NT2/D1 (cell line): Measurements from ENCODE around the gene GJB5.

ENCODE experiments used
- SUZ12 ChIP-seq: IDR thresholded peaks from 2 replicates; pipeline ENCODE4 v1.6.1; 2011; ENCODE audit not compliant: insufficient read length, insufficient read depth; ENCODE audit errors: extremely low read depth
- YY1 ChIP-seq: IDR thresholded peaks from 2 replicates; pipeline ENCODE4 v1.6.1; 2011; ENCODE audit not compliant: insufficient read length, insufficient read depth
- ZNF274 ChIP-seq: IDR thresholded peaks from 2 replicates; pipeline ENCODE4 v1.6.1; 2011; ENCODE audit warnings: mild to moderate bottlenecking, low read depth, low read length

GRCh38 chr1:34800214-34800613 lies 45.4 kb downstream of the GJB5 start:
- TF ChIP-seq ZNF274: no peak
- TF ChIP-seq YY1: no peak
- no peak for TF ChIP-seq SUZ12
